Measurements from ENCODE around the gene EMC9. TPM values are rescaled to one million over a fixed set of nuclear protein-coding genes. Genes with fewer than 3 reads are reported as not detected.

Gene EMC9
- polyA plus RNA-seq, 2 of the 4 experiments (the other 2 are of a cell fraction), result 21.5 to 48.5 TPM

DNA sequence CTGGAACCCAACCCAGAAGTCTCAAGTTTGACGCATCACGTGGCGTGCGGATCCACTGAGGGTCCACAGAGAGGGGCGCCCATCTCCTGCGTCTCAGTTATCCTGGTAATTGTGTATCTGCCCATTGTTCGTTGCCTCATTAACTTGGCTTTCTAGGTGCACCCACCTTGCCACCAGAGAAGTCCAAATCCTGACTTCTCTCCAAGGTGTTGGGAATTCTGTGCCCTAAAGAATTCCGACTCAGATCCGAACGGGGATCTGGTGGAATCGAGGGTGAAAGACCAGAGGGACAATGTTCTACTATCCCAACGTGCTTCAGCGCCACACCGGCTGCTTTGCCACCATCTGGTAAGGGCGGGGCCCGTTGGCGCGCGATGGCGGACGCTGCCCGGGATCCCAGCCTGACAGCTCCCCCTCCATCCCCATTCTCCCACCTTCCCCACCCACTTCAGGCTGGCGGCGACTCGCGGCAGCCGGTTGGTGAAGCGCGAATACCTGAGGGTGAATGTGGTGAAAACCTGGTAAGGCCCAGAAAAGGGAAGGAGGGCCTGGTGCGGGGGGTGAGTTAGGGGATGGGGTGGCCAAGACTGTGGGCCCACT lies 31.0 kb upstream of the EMC9 start:
- CTCF ChIA-PET, result interaction anchor here (1.0 to 3.6 kb wide), 4 partner anchors 8 to 13 kb away, joined by 3 to 14 read pairs (median 8); partner anchors contain the start of gene IRF9
- FAIRE-seq (no peak), ATAC-seq (no peak; a peak in 1 of 6 replicates), DNase-seq (ENCODE audit: low read depth in 1 of 2, low spot score in 1 of 2) (no peak)
- Histone ChIP-seq H3K4me3 (no peak overlapping the region), H3K4me1 (no peaks in the 10 kb centered on the region), H3K4me2 (no peak overlapping the region), H3K9me3 (no peaks in the 10 kb centered on the region), H3K27ac (no peak overlapping the region)
- POLR2A ChIA-PET, result interaction anchor here (1.6 kb wide), 1 partner anchor 11 kb away, joined by 4 read pairs; the partner anchor contains the start of gene IRF9
- WGBS (ENCODE audit: missing lambda C conversion rate), result 93% methylated on average over 30 of the region's 30 CpGs
- no peak for TF ChIP-seq MAZ (IDR thresholded peaks at IDR 0.05; ENCODE audit: borderline replicate concordance, low read depth, low read length)
- TF ChIP-seq NFE2L2 (conservative IDR thresholded peaks at IDR 0.05; ENCODE audit: low read length), result no peak
- TF ChIP-seq, protein P1, sequence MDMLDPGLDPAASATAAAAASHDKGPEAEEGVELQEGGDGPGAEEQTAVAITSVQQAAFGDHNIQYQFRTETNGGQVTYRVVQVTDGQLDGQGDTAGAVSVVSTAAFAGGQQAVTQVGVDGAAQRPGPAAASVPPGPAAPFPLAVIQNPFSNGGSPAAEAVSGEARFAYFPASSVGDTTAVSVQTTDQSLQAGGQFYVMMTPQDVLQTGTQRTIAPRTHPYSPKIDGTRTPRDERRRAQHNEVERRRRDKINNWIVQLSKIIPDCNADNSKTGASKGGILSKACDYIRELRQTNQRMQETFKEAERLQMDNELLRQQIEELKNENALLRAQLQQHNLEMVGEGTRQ (IDR thresholded peaks at IDR 0.05), result no peak
- no peak for TF ChIP-seq JUNB (IDR thresholded peaks at IDR 0.05)
- TF ChIP-seq RNF2 (IDR thresholded peaks at IDR 0.05; ENCODE audit: borderline replicate concordance, low read depth), result no peak
- TF ChIP-seq, protein P2, sequence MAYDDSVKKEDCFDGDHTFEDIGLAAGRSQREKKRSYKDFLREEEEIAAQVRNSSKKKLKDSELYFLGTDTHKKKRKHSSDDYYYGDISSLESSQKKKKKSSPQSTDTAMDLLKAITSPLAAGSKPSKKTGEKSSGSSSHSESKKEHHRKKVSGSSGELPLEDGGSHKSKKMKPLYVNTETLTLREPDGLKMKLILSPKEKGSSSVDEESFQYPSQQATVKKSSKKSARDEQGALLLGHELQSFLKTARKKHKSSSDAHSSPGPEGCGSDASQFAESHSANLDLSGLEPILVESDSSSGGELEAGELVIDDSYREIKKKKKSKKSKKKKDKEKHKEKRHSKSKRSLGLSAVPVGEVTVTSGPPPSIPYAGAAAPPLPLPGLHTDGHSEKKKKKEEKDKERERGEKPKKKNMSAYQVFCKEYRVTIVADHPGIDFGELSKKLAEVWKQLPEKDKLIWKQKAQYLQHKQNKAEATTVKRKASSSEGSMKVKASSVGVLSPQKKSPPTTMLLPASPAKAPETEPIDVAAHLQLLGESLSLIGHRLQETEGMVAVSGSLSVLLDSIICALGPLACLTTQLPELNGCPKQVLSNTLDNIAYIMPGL (CRISPR knock-in tag; IDR thresholded peaks at IDR 0.05; ENCODE audit: borderline replicate concordance), result no peak
- TF ChIP-seq GATA3 (IDR thresholded peaks at IDR 0.05; ENCODE audit: borderline replicate concordance), result no peak
- TF ChIP-seq CEBPB (IDR thresholded peaks at IDR 0.05), result no peak
- TF ChIP-seq RCOR1 (IDR thresholded peaks at IDR 0.05; ENCODE audit: low read depth, low read length), result no peak
- TF ChIP-seq, protein P3, sequence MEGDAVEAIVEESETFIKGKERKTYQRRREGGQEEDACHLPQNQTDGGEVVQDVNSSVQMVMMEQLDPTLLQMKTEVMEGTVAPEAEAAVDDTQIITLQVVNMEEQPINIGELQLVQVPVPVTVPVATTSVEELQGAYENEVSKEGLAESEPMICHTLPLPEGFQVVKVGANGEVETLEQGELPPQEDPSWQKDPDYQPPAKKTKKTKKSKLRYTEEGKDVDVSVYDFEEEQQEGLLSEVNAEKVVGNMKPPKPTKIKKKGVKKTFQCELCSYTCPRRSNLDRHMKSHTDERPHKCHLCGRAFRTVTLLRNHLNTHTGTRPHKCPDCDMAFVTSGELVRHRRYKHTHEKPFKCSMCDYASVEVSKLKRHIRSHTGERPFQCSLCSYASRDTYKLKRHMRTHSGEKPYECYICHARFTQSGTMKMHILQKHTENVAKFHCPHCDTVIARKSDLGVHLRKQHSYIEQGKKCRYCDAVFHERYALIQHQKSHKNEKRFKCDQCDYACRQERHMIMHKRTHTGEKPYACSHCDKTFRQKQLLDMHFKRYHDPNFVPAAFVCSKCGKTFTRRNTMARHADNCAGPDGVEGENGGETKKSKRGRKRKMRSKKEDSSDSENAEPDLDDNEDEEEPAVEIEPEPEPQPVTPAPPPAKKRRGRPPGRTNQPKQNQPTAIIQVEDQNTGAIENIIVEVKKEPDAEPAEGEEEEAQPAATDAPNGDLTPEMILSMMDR (IDR thresholded peaks at IDR 0.05), result no peak
- TF ChIP-seq RAD21 (conservative IDR thresholded peaks at IDR 0.05 in 1 of 2, IDR thresholded peaks at IDR 0.05 in 1 of 2), result no peak
- TF ChIP-seq NR3C1 (IDR thresholded peaks at IDR 0.05), result no peak
- TF ChIP-seq ESRRA (IDR thresholded peaks at IDR 0.05; ENCODE audit: borderline replicate concordance, low read length), result no peak
- TF ChIP-seq, protein P4, sequence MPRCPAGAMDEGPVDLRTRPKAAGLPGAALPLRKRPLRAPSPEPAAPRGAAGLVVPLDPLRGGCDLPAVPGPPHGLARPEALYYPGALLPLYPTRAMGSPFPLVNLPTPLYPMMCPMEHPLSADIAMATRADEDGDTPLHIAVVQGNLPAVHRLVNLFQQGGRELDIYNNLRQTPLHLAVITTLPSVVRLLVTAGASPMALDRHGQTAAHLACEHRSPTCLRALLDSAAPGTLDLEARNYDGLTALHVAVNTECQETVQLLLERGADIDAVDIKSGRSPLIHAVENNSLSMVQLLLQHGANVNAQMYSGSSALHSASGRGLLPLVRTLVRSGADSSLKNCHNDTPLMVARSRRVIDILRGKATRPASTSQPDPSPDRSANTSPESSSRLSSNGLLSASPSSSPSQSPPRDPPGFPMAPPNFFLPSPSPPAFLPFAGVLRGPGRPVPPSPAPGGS (IDR thresholded peaks at IDR 0.05), result no peak
- TF ChIP-seq CBX8 (IDR thresholded peaks at IDR 0.05), result no peak
- TF ChIP-seq EP300 (IDR thresholded peaks at IDR 0.05), result no peak
- TF ChIP-seq ZNF302 (CRISPR knock-in tag; IDR thresholded peaks at IDR 0.05), result no peak
- TF ChIP-seq HEYL (CRISPR knock-in tag; IDR thresholded peaks at IDR 0.05), result no peak
- no peak for TF ChIP-seq RFX5 (IDR thresholded peaks at IDR 0.05)

Data from A549 (cell line).